IPS-18a (cell line): ENCODE measurements around the gene OTOL1.

ENCODE experiments used
- H3K27ac ChIP-seq: one replicate; pipeline ENCODE4 v1.5.1; 2013; ENCODE audit warnings: low read length
- H3K27me3 ChIP-seq: one replicate; pipeline ENCODE4 v1.6.1; 2013; ENCODE audit warnings: mild to moderate bottlenecking, low read length; ENCODE audit not compliant: control insufficient read depth, insufficient read depth
- H3K36me3 ChIP-seq: one replicate; pipeline ENCODE4 v1.6.1; 2013; ENCODE audit warnings: low read depth, low read length; ENCODE audit not compliant: control insufficient read depth
- H3K4me1 ChIP-seq: one replicate; pipeline ENCODE4 v1.6.1; 2013; ENCODE audit warnings: low read depth, low read length; ENCODE audit not compliant: control insufficient read depth
- H3K4me3 ChIP-seq: one replicate; pipeline ENCODE4 v1.5.1; 2013; ENCODE audit warnings: low read length
- H3K9ac ChIP-seq: one replicate; pipeline ENCODE4 v1.6.1; 2013; ENCODE audit warnings: mild to moderate bottlenecking, low read length, moderate library complexity
- H3K9me3 ChIP-seq: one replicate; pipeline ENCODE4 v1.6.1; 2013; ENCODE audit warnings: low read depth, low read length; ENCODE audit not compliant: control insufficient read depth

OTOL1 gene

DNA sequence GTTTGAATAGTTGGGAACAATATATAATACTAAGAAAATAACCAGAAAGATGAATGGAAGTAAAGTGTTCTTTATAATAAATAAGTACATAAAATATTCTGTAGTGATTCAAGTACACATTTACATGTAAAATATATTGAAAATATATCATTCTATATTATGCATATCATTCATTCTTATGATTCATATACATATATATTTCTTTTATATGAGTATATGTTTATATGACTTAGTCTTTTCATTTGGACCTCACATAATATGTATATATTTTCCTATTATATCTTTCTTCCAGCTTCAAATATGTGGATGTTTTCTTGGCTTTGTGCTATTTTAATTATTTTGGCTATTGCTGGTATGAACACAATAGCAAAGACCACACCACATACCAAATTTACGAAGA is at the start of gene OTOL1:
OTOL1 (plus strand) TSS at position 301 of the 400 bp plus-strand sequence; CDS start at position 301, 0 bp downstream.
- Histone ChIP-seq H3K4me3 (no peak within 1 kb of the TSS), H3K4me1 (no peaks in the 10 kb centered on the region), H3K36me3 (no peaks in the 10 kb centered on the region), H3K27ac (no peak within 1 kb of the TSS), H3K27me3 (no peaks in the 10 kb centered on the region), H3K9me3 (peaks cover 3% of the 10 kb centered on the region), H3K9ac (no peak within 1 kb of the TSS)

DNA sequence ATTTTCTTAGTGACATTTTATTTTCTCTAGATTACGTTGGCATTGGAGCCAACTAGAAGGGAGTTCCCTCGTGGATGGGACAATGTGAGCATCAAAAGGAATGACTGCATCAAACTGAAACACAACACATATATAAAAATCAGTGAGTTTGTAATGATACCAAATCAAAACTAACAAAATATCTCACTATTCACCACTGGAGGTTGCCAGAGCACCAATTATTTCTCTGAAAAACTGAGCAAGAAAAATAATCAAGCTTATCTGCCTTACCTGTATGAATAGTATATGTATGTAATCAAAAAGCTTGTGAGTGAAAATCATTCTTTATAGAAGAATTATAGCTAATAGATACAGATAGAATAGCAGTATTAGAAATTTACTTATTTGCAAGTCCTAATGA is 46.8 kb upstream of the OTOL1 start:
- H3K27ac ChIP-seq: no peak overlapping the region
- H3K9ac ChIP-seq: no peak overlapping the region
- H3K4me1 ChIP-seq: peaks cover 2% of the 10 kb centered on the region
- no peaks in the 10 kb centered on the region for H3K36me3 ChIP-seq
- no peak overlapping the region for H3K4me3 ChIP-seq
- H3K9me3 ChIP-seq: no peaks in the 10 kb centered on the region
- no peaks in the 10 kb centered on the region for H3K27me3 ChIP-seq

DNA sequence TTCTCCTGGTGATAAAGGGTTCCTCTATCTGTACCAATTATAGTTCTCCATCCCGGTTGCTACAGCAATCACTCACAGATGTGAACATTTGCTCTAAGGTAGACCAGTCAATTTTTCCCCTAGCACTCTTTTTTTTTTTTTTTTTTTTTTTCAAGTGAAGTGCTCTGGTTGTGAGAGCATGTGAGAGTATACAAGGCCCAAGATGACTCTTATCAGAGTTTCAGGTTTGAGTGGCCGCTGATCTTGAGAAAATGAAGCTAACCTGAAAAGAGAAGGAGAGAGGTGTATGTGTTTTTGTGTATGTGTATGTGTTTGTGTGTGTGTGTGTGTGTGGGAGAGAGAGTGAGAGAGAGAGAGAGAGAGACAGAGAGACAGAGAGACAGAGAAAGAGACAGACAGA is 44.4 kb upstream of the OTOL1 start:
- Histone ChIP-seq H3K9me3 (no peaks in the 10 kb centered on the region), H3K36me3 (no peaks in the 10 kb centered on the region), H3K27me3 (no peaks in the 10 kb centered on the region), H3K9ac (no peak overlapping the region), H3K27ac (no peak overlapping the region), H3K4me3 (no peak overlapping the region), H3K4me1 (peaks cover 3% of the 10 kb centered on the region)

DNA sequence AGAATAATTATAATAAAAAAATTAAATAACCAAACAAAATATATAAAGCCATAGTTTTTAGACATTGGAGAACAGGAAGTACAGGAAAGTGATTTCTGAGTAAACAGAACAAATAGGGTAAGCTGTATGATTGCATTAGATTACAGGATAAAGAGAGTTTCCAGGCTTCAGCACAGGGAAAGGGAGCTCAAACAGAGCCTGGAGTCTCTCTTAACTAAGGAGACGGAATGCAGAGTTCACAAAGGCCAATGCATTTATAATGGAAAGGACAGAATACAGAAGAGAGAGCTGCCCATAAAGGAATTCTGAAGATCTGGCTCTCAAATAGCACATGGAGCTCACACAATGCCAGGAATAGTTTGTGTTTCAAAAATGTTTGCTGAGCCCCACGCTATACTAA is 42.0 kb upstream of the OTOL1 start:
- H3K27ac ChIP-seq: no peak overlapping the region
- H3K9me3 ChIP-seq: no peaks in the 10 kb centered on the region
- H3K9ac ChIP-seq: no peak overlapping the region
- no peaks in the 10 kb centered on the region for H3K27me3 ChIP-seq
- peaks cover 3% of the 10 kb centered on the region for H3K4me1 ChIP-seq
- no peak overlapping the region for H3K4me3 ChIP-seq
- H3K36me3 ChIP-seq: no peaks in the 10 kb centered on the region

DNA sequence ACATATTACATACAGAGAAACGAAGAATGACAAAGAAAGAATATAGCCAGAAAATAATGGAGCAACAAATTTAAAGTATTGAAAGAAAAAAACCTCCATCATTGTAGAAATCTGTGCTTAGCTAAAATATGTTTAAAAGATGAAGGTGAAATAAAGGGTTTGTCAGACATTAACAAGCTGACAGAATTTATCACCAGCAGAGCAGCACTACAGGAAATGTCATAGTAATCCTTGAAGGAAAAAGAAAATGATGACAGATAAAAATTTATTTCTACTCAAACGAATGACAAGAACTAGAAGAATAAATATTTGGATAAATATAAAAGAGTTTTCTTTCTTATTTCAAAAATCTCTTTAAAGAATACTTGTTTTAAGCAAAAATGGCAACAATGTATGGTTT is 40.6 kb upstream of the OTOL1 start:
- no peak overlapping the region for H3K4me3 ChIP-seq
- H3K4me1 ChIP-seq: peaks cover 3% of the 10 kb centered on the region
- no peaks in the 10 kb centered on the region for H3K27me3 ChIP-seq
- no peak overlapping the region for H3K27ac ChIP-seq
- no peaks in the 10 kb centered on the region for H3K36me3 ChIP-seq
- H3K9me3 ChIP-seq: no peaks in the 10 kb centered on the region
- no peak overlapping the region for H3K9ac ChIP-seq

DNA sequence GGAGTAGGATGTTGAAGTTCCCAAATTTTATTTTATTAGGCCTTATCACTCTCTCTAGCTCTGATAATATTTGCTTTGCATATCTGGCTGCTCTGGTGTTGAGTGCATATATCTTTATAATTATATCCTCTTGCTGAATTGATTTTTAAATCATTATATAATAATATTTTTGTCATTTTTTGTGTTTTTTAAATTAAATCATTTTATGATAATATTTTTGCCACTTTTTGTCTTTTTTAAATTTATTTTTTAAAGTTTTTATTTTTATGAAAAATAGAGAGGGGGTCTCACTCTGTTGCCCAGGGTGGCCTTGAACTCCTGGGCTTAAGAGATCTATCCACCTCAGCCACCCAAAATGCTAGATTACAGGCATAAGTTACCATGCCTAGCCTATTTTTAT is 34.5 kb upstream of the OTOL1 start:
- no peak overlapping the region for H3K27ac ChIP-seq
- H3K9ac ChIP-seq: no peak overlapping the region
- no peaks in the 10 kb centered on the region for H3K4me1 ChIP-seq
- no peaks in the 10 kb centered on the region for H3K9me3 ChIP-seq
- no peak overlapping the region for H3K4me3 ChIP-seq
- H3K36me3 ChIP-seq: no peaks in the 10 kb centered on the region
- H3K27me3 ChIP-seq: no peaks in the 10 kb centered on the region

DNA sequence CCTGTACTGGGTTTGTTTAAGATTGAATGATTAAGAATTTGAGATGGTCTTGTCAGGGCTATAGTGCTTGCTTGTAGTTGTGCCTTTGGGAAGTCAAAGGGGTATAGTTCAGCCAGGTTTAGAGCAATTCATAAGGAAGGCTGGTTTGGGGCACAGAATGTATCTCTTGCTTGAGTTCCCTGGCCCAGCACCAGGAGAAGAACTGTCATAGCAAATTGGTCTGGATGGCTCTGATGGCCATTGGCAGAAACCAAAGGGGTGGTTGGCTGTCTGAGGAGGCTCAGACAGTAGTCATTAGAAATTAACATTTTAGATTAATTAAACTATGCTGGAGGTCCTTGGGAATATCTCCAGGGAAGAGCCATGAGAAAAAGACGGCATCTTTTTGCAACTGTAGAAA is 25.4 kb upstream of the OTOL1 start:
- peaks cover 3% of the 10 kb centered on the region for H3K4me1 ChIP-seq
- H3K27me3 ChIP-seq: no peaks in the 10 kb centered on the region
- no peaks in the 10 kb centered on the region for H3K36me3 ChIP-seq
- H3K4me3 ChIP-seq: no peak overlapping the region
- no peaks in the 10 kb centered on the region for H3K9me3 ChIP-seq
- no peak overlapping the region for H3K27ac ChIP-seq
- H3K9ac ChIP-seq: no peak overlapping the region

DNA sequence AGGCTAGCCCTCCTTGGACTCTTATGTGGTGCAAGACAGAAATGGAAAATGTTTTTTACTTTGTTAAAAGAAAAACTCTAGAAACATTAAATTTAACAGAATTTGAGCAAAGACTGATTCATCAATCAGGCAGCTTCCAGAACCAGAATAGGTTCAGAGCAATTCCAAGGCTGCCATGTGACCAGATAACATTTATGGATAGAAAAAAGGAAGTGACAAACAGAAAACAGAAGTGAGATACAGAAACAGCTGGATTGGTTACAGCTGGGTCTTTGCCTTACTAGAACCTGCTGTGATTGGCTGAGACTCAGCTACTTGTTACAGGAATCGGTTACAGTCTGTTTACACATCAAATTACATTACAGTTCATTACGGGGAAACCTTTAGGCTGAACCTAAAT is 22.5 kb upstream of the OTOL1 start:
- H3K9ac ChIP-seq: no peak overlapping the region
- H3K27ac ChIP-seq: no peak overlapping the region
- H3K4me1 ChIP-seq: peaks cover 3% of the 10 kb centered on the region
- no peaks in the 10 kb centered on the region for H3K36me3 ChIP-seq
- no peaks in the 10 kb centered on the region for H3K27me3 ChIP-seq
- H3K9me3 ChIP-seq: no peaks in the 10 kb centered on the region
- H3K4me3 ChIP-seq: no peak overlapping the region

DNA sequence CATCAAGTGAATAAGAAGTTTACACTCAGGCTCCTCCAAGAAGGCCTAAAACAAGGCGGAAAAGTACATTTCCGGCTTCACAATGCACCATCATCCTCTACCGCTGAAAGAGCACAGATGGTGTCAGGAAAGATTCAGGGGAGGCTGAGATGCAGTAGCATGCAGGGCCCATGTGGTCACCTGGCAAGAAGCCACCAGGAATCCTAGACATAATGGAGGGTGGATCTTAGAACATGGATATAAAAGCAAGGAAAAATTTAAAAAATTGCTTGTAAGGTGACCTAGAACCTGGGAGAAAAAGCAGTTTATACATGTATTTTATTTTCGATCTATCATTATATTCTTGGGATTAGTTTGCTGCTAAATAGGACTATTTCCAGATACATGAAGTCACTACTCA is 21.9 kb upstream of the OTOL1 start:
- Histone ChIP-seq H3K4me3 (no peak overlapping the region), H3K36me3 (no peaks in the 10 kb centered on the region), H3K9ac (no peak overlapping the region), H3K27me3 (no peaks in the 10 kb centered on the region), H3K27ac (no peak overlapping the region), H3K9me3 (no peaks in the 10 kb centered on the region), H3K4me1 (peaks cover 3% of the 10 kb centered on the region)

DNA sequence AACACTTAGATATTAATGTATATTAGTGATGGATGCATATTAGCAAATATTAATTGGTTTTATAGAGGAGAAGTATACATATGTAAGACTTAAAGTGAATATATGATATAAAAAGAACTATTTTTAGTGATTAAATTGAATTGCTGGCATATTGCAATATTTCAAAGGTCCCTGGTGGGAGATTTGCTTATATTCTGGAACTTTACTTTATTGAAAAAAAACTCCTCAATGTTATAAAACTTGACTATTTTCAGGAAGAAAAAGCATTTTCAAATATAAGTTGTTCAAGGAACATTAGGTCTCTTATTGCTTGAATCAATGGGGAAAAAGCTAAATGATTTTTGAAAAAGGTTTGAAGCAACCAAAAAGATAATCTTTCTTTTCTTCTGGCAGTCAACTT is 21.4 kb upstream of the OTOL1 start:
- Histone ChIP-seq H3K27me3 (no peaks in the 10 kb centered on the region), H3K4me3 (no peak overlapping the region), H3K27ac (no peak overlapping the region), H3K9ac (no peak overlapping the region), H3K9me3 (no peaks in the 10 kb centered on the region), H3K4me1 (peaks cover 3% of the 10 kb centered on the region), H3K36me3 (no peaks in the 10 kb centered on the region)

DNA sequence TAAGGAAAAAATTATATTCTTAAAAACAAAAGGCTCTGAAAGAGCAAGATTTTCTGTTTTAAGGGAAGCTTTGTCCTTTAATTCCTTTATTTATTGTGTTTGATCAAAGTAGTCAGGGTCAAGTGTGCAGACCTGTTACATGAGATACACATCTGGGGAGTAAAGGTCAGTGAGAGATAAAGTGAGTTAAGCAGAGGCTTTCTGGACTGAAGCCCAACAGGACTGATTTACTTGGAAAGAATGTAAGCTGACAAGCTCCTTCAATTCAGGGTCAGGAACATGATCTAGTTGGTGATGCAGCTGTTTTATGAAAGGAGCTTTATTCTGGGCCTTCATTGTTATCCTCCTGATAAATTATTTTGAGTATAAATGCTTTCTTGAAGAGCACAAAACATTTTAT is 20.7 kb upstream of the OTOL1 start:
- no peaks in the 10 kb centered on the region for H3K36me3 ChIP-seq
- H3K9ac ChIP-seq: no peak overlapping the region
- H3K27me3 ChIP-seq: no peaks in the 10 kb centered on the region
- H3K27ac ChIP-seq: no peak overlapping the region
- peaks cover 2% of the 10 kb centered on the region for H3K4me1 ChIP-seq
- H3K4me3 ChIP-seq: no peak overlapping the region
- H3K9me3 ChIP-seq: no peaks in the 10 kb centered on the region

DNA sequence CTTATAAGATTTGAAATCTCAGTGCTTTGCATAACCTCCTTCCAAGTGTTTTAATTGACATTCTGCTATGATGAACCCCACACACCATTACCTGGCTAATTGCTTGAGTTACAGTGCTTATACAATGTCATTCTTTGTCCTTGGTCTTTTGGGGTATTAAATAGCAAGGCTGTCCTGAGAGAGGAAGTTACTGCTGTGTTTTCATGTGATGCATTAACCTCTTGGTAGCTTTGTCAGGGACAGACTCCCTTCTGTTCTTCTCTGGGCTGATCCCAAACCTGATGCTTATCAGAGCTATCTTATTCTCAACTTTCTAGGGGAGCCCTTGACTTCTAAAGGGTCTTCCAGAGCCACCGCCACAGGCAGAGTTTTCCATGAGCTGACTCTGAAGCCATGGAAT is 12.4 kb upstream of the OTOL1 start:
- H3K27me3 ChIP-seq: no peaks in the 10 kb centered on the region
- no peak overlapping the region for H3K4me3 ChIP-seq
- no peaks in the 10 kb centered on the region for H3K4me1 ChIP-seq
- H3K9me3 ChIP-seq: no peaks in the 10 kb centered on the region
- H3K27ac ChIP-seq: no peak overlapping the region
- no peak overlapping the region for H3K9ac ChIP-seq
- H3K36me3 ChIP-seq: no peaks in the 10 kb centered on the region
